OCI-LY3 (cell line): ENCODE measurements around the gene PLA2G6.

ENCODE experiments used
- H2AFZ ChIP-seq: fragments of 200-600, 300-600 bp; shearing (Covaris generic); 2 replicates; pipeline ENCODE4 v1.6.0; 2014; ENCODE audit warnings: antibody characterized with exemption, low read depth, low read length
- H3K27ac ChIP-seq: fragments of 200-600, 300-600 bp; sonication (generic); 2 replicates; pipeline ENCODE4 v1.5.1; 2014; ENCODE audit warnings: mild to moderate bottlenecking, low read length, moderate library complexity, mixed read lengths
- H3K27me3 ChIP-seq: fragments of 200-600, 300-600 bp; sonication (generic); 2 replicates; pipeline ENCODE4 v1.6.1; 2014; ENCODE audit warnings: low read depth, low read length, mixed read lengths
- H3K36me3 ChIP-seq: fragments of 200-600, 300-600 bp; sonication (generic); replicated peaks from 2 replicates; pipeline ENCODE3; 2014; ENCODE audit warnings: low read depth, low read length, mixed read lengths
- H3K4me1 ChIP-seq: fragments of 300-600, 200-600 bp; sonication (generic); 2 replicates; pipeline ENCODE4 v1.6.1; 2014; ENCODE audit warnings: low read length, mixed read lengths
- H3K4me2 ChIP-seq: fragments of 200-600, 300-600 bp; sonication (generic); 2 replicates; pipeline ENCODE4 v1.6.1; 2014; ENCODE audit warnings: low read length, mixed read lengths
- H3K4me3 ChIP-seq: fragments of 300-600, 200-600 bp; sonication (generic); 2 replicates; pipeline ENCODE4 v1.5.1; 2014; ENCODE audit warnings: antibody characterized with exemption, mild to moderate bottlenecking, low read length, moderate library complexity
- H3K79me2 ChIP-seq: fragments of 300-600, 200-600 bp; shearing (Covaris generic); 2 replicates; pipeline ENCODE4 v1.6.1; 2014; ENCODE audit warnings: mild to moderate bottlenecking, low read length, mixed read lengths
- H3K9ac ChIP-seq: fragments of 300-600, 200-600 bp; shearing (Covaris generic); 2 replicates; pipeline ENCODE4 v1.6.0; 2014; ENCODE audit warnings: mild to moderate bottlenecking, low read length, moderate library complexity
- H3K9me3 ChIP-seq: fragments of 200-600, 300-600 bp; shearing (Covaris generic); 2 replicates; pipeline ENCODE4 v1.6.1; 2014; ENCODE audit warnings: low read length, mixed read lengths; ENCODE audit not compliant: insufficient read depth
- H4K20me1 ChIP-seq: fragments of 200-600, 300-600 bp; sonication (generic); 2 replicates; pipeline ENCODE4 v1.6.1; 2016; ENCODE audit warnings: low read length, mixed read lengths; ENCODE audit not compliant: insufficient read depth
- CTCF ChIP-seq: fragments of 200-600, 300-600 bp; sonication (generic); IDR thresholded peaks from 2 replicates; pipeline ENCODE4 v1.5.1; 2014; ENCODE audit warnings: antibody characterized with exemption, low read length, low read depth
- EZH2phosphoT487 ChIP-seq: fragments of 200-600 bp; shearing (Covaris generic); IDR thresholded peaks from 2 replicates; pipeline ENCODE4 v1.6.1; 2018; ENCODE audit warnings: antibody characterized with exemption, mixed run types, low read depth

The PLA2G6 gene

GRCh38 chr22:38177044-38177443, 4.6 kb downstream of the PLA2G6 start:
- no peak overlapping the region for H3K27ac ChIP-seq
- H3K36me3 ChIP-seq: no peaks in the 10 kb centered on the region
- H3K27me3 ChIP-seq: no peaks in the 10 kb centered on the region
- no peaks in the 10 kb centered on the region for H4K20me1 ChIP-seq
- peaks cover 5% of the 10 kb centered on the region; the same call in 1 of the 2 replicates for H3K79me2 ChIP-seq
- no peaks in the 10 kb centered on the region for H3K9me3 ChIP-seq
- no peak overlapping the region; the same call in 1 of the 2 replicates for H3K4me2 ChIP-seq
- peaks cover 39% of the 10 kb centered on the region for H3K4me1 ChIP-seq
- H3K4me3 ChIP-seq: no peak overlapping the region
- no peak for TF ChIP-seq CTCF
- TF ChIP-seq EZH2phosphoT487: no peak
- no peak overlapping the region for H2AFZ ChIP-seq
- H3K9ac ChIP-seq: no peak overlapping the region

GRCh38 chr22:38176170-38176741, 5.4 kb downstream of the PLA2G6 start:
- Histone ChIP-seq H3K27ac (no peak overlapping the region), H3K4me1 (peaks cover 38% of the 10 kb centered on the region), H4K20me1 (no peaks in the 10 kb centered on the region), H2AFZ (no peak overlapping the region), H3K27me3 (no peaks in the 10 kb centered on the region), H3K9me3 (no peaks in the 10 kb centered on the region), H3K4me2 (peak overlapping the region; percentile 23; the same call in 1 of the 2 replicates), H3K36me3 (no peaks in the 10 kb centered on the region), H3K79me2 (peaks cover 4% of the 10 kb centered on the region; the same call in 1 of the 2 replicates), H3K9ac (no peak overlapping the region), H3K4me3 (no peak overlapping the region)
- TF ChIP-seq EZH2phosphoT487: no peak
- TF ChIP-seq CTCF: no peak

GRCh38 chr22:38175206-38176118, 6.2 kb downstream of the PLA2G6 start:
- no peak overlapping the region for H3K4me2 ChIP-seq
- H3K36me3 ChIP-seq: no peaks in the 10 kb centered on the region
- no peaks in the 10 kb centered on the region for H3K9me3 ChIP-seq
- no peak overlapping the region for H3K4me3 ChIP-seq
- no peak overlapping the region for H3K9ac ChIP-seq
- H4K20me1 ChIP-seq: no peaks in the 10 kb centered on the region
- no peak overlapping the region for H2AFZ ChIP-seq
- TF ChIP-seq EZH2phosphoT487: no peak
- no peak for TF ChIP-seq CTCF
- no peaks in the 10 kb centered on the region for H3K27me3 ChIP-seq
- H3K27ac ChIP-seq: no peak overlapping the region
- peaks cover 30% of the 10 kb centered on the region for H3K4me1 ChIP-seq
- no peaks in the 10 kb centered on the region for H3K79me2 ChIP-seq

GRCh38 chr22:38174626-38175025, 7.0 kb downstream of the PLA2G6 start:
- Histone ChIP-seq H3K4me1 (peaks cover 22% of the 10 kb centered on the region), H3K9me3 (no peaks in the 10 kb centered on the region), H4K20me1 (no peaks in the 10 kb centered on the region), H3K9ac (no peak overlapping the region), H3K27ac (no peak overlapping the region), H3K4me3 (no peak overlapping the region), H3K79me2 (no peaks in the 10 kb centered on the region), H3K36me3 (no peaks in the 10 kb centered on the region), H2AFZ (no peak overlapping the region), H3K27me3 (no peaks in the 10 kb centered on the region), H3K4me2 (no peak overlapping the region)
- TF ChIP-seq EZH2phosphoT487 (no peak), CTCF (no peak)
